ENCODE results near the gene PRKAG2. TPM values are rescaled to one million over a fixed set of nuclear protein-coding genes. Genes with fewer than 3 reads are reported as not detected.

Gene PRKAG2
- total RNA-seq, 1 donor from 2014 or later, result 13.5 TPM

DNA sequence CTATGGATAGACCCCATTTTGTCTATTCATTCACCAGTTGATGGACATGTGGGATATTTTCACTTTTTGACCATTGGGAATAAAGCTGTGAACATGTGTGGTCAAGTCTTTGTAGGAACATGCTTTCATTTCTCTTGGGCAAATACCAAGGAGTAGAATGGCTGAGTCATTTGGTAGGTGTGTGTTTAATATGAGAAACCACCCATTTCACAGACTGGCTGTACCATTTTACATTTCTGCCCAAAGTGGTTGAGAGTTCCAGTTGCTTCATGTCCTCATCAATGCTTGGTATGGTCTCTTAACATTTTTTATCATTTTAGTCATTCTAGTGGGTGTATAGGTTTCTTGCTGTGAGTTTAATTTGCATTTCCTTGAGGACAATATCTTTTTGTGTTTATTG, 232.4 kb downstream of the PRKAG2 start:
- no peak for DNase-seq (ENCODE audit: extremely low spot score, unreplicated experiment)
- Mint-ChIP-seq H3K27me3 (ENCODE audit: unreplicated experiment) (peaks cover 5% of the 10 kb centered on the region), H3K27ac (ENCODE audit: unreplicated experiment) (no peak overlapping the region), H3K36me3 (ENCODE audit: unreplicated experiment) (peaks cover 2% of the 10 kb centered on the region), H3K4me1 (ENCODE audit: unreplicated experiment) (peaks cover 21% of the 10 kb centered on the region), H3K9me3 (ENCODE audit: unreplicated experiment) (peaks cover 9% of the 10 kb centered on the region), H3K4me3 (ENCODE audit: unreplicated experiment) (no peak overlapping the region)
- TF ChIP-seq, protein P1, sequence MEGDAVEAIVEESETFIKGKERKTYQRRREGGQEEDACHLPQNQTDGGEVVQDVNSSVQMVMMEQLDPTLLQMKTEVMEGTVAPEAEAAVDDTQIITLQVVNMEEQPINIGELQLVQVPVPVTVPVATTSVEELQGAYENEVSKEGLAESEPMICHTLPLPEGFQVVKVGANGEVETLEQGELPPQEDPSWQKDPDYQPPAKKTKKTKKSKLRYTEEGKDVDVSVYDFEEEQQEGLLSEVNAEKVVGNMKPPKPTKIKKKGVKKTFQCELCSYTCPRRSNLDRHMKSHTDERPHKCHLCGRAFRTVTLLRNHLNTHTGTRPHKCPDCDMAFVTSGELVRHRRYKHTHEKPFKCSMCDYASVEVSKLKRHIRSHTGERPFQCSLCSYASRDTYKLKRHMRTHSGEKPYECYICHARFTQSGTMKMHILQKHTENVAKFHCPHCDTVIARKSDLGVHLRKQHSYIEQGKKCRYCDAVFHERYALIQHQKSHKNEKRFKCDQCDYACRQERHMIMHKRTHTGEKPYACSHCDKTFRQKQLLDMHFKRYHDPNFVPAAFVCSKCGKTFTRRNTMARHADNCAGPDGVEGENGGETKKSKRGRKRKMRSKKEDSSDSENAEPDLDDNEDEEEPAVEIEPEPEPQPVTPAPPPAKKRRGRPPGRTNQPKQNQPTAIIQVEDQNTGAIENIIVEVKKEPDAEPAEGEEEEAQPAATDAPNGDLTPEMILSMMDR (IDR thresholded peaks at IDR 0.05), result no peak

DNA sequence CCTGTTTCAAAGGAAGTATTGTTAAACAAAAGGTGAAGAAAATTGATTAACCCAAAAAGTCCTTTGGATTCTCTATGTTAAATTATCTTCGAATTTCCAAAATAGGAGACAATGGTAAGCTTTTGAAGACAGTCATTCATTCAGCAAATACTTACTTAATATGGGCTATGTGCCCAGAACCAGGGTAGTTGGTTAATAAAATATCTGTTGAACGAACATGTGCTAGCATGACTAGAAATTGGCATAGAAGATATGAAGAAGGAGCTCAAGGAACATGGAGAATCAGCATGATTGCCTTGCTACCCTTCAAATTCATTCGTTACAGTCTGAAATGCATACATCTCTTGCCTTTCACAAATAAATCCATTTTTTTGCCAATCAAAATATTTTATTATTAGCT, 234.2 kb downstream of the PRKAG2 start:
- TF ChIP-seq, protein P1 (IDR thresholded peaks at IDR 0.05), result no peak
- H3K9me3 Mint-ChIP-seq (ENCODE audit: unreplicated experiment), result peaks cover 9% of the 10 kb centered on the region
- H3K27ac Mint-ChIP-seq (ENCODE audit: unreplicated experiment), result no peak overlapping the region
- peaks cover 5% of the 10 kb centered on the region for H3K27me3 Mint-ChIP-seq (ENCODE audit: unreplicated experiment)
- H3K4me3 Mint-ChIP-seq (ENCODE audit: unreplicated experiment), result no peak overlapping the region
- H3K36me3 Mint-ChIP-seq (ENCODE audit: unreplicated experiment), result peaks cover 2% of the 10 kb centered on the region
- no peak for DNase-seq (ENCODE audit: extremely low spot score, unreplicated experiment)
- H3K4me1 Mint-ChIP-seq (ENCODE audit: unreplicated experiment), result peaks cover 19% of the 10 kb centered on the region

DNA sequence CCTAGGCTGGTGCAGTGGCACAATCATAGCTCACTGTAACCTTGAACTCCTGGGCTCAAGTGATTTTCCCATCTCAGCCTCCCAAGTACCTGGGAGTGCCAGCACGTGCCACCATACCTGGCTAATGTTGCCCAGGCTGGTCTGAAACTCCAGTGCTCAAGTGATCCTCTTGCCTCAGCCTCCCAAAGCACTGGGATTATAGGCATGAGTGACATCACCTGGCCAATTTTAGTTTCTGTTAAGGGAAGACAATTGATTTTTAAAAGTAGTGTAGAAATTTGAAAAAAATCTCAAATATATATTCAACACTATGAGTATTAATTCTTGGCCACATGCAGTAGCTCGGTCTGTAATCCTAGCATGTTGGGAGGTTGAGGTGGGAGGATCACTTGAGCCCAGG, 235.3 kb downstream of the PRKAG2 start:
- no peak overlapping the region for H3K4me3 Mint-ChIP-seq (ENCODE audit: unreplicated experiment)
- no peak for DNase-seq (ENCODE audit: extremely low spot score, unreplicated experiment)
- peaks cover 9% of the 10 kb centered on the region for H3K9me3 Mint-ChIP-seq (ENCODE audit: unreplicated experiment)
- TF ChIP-seq, protein P1 (IDR thresholded peaks at IDR 0.05), result no peak
- H3K4me1 Mint-ChIP-seq (ENCODE audit: unreplicated experiment), result peaks cover 24% of the 10 kb centered on the region
- H3K27ac Mint-ChIP-seq (ENCODE audit: unreplicated experiment), result no peak overlapping the region
- H3K27me3 Mint-ChIP-seq (ENCODE audit: unreplicated experiment), result peaks cover 5% of the 10 kb centered on the region
- peaks cover 2% of the 10 kb centered on the region for H3K36me3 Mint-ChIP-seq (ENCODE audit: unreplicated experiment)

DNA sequence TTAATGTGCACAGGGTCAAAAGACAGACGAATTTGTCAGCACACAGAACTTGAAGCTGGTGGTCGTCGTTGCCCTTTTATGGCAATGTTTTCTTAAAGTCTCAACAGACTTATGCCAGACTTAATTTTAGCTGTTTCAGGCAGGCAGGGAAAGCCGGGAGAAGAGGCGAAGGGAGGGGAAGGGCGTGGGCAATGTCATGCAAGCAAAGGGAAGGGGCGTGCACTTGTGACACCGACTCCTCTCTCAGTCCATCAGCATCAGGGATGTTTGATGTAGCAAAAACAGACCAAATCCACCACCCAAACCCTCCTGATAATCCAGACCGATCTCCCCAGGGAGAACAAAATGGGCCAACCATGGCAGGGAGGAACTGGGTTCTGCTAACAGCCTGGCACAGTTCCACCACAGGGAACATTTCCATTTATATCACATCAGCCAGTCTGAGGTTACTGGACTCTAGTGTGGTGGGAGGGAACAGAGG, 239.1 kb downstream of the PRKAG2 start:
- Mint-ChIP-seq H3K4me1 (ENCODE audit: unreplicated experiment) (peaks cover 39% of the 10 kb centered on the region), H3K36me3 (ENCODE audit: unreplicated experiment) (no peaks in the 10 kb centered on the region)

DNA sequence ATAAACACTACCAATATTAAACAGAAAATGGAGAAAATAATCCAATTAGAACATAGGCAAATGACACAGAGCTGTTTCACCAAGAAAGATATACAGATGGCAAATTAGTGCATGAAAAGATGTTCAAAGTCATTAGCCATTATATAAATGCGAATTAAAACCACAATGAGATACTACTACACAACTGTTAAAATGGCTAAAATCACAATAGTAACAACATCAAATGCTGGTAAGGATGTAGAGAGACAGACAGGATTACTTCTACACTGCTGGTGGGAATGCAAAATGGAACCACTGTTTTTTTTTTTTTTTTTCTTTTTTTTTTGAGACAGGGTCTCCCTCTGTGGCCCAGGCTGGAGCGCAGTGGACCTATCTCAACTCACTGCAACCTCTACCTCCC, 242.3 kb downstream of the PRKAG2 start:
- no peak overlapping the region for H3K27ac Mint-ChIP-seq (ENCODE audit: unreplicated experiment)
- H3K9me3 Mint-ChIP-seq (ENCODE audit: unreplicated experiment), result peaks cover 6% of the 10 kb centered on the region
- H3K36me3 Mint-ChIP-seq (ENCODE audit: unreplicated experiment), result no peaks in the 10 kb centered on the region
- DNase-seq (ENCODE audit: extremely low spot score, unreplicated experiment), result no peak
- no peaks in the 10 kb centered on the region for H3K27me3 Mint-ChIP-seq (ENCODE audit: unreplicated experiment)
- peaks cover 52% of the 10 kb centered on the region for H3K4me1 Mint-ChIP-seq (ENCODE audit: unreplicated experiment)
- TF ChIP-seq, protein P1 (IDR thresholded peaks at IDR 0.05), result no peak
- H3K4me3 Mint-ChIP-seq (ENCODE audit: unreplicated experiment), result no peak overlapping the region

More for the DNA sequence above, 239.1 kb downstream of the PRKAG2 start:
- peak overlapping the region; percentile 17 for H3K27ac Mint-ChIP-seq (ENCODE audit: unreplicated experiment)
- DNase-seq (ENCODE audit: extremely low spot score, unreplicated experiment), result no peak
- H3K27me3 Mint-ChIP-seq (ENCODE audit: unreplicated experiment), result no peaks in the 10 kb centered on the region
- H3K4me3 Mint-ChIP-seq (ENCODE audit: unreplicated experiment), result peak overlapping the region; percentile 45
- H3K9me3 Mint-ChIP-seq (ENCODE audit: unreplicated experiment), result peaks cover 6% of the 10 kb centered on the region
- TF ChIP-seq, protein P1 (IDR thresholded peaks at IDR 0.05), result no peak
